A673 (cell line): ENCODE data around the gene MRPL1.

ENCODE experiments used
- EZH2 ChIP-seq: fragments of 200-600 bp; sonication (generic); IDR thresholded peaks from 2 replicates; pipeline ENCODE4 v1.6.1; 2017; ENCODE audit warnings: borderline replicate concordance, low read depth, mild to moderate bottlenecking, mixed read lengths, antibody characterized with exemption, low read length; ENCODE audit not compliant: poor library complexity, severe bottlenecking
- TF ChIP-seq, protein P1 (sequence below): fragments of 300-800, 200-600 bp; sonication (generic); conservative IDR thresholded peaks from 2 replicates; pipeline ENCODE4 v1.5.1; 2017; ENCODE audit warnings: low read depth, mild to moderate bottlenecking, antibody characterized with exemption, low read length, moderate library complexity, mixed read lengths

DNA sequence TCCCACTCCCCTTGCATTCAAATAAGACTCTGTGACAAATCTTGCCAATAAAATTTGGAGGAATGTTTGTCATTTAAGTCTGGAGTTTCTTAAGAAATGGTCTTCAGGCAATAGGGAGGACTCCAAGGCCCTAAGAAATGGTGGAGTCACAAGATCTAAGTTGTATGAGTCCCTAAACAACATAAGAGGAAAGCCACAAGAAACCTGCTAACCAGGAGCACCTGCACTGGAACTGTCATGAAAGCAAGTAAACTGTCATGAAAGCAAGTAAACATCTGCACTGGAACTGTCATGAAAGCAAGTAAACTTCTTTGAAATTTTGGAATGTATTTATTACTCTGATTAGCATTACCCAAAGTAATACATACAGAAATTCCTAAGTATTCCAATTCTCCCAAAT lies 47.0 kb upstream of the MRPL1 start:
- TF ChIP-seq, protein P1, sequence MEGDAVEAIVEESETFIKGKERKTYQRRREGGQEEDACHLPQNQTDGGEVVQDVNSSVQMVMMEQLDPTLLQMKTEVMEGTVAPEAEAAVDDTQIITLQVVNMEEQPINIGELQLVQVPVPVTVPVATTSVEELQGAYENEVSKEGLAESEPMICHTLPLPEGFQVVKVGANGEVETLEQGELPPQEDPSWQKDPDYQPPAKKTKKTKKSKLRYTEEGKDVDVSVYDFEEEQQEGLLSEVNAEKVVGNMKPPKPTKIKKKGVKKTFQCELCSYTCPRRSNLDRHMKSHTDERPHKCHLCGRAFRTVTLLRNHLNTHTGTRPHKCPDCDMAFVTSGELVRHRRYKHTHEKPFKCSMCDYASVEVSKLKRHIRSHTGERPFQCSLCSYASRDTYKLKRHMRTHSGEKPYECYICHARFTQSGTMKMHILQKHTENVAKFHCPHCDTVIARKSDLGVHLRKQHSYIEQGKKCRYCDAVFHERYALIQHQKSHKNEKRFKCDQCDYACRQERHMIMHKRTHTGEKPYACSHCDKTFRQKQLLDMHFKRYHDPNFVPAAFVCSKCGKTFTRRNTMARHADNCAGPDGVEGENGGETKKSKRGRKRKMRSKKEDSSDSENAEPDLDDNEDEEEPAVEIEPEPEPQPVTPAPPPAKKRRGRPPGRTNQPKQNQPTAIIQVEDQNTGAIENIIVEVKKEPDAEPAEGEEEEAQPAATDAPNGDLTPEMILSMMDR = no peak
- TF ChIP-seq EZH2 = no peak
